ENCODE results near the gene MARCHF10. TPM values are rescaled to one million over a fixed set of nuclear protein-coding genes. Genes with fewer than 3 reads are reported as not detected.
"Not testable (repeated sequence)": the region's sequence is repeated elsewhere in the genome, so short reads cannot be mapped to it uniquely, and the experiment has no call there.

Gene MARCHF10
- total RNA-seq, 2 experiments from 2014 or later = not detected

- POLR2A ChIA-PET = no interaction called here
- Mint-ChIP-seq H3K27me3 (peaks cover 3% of the 10 kb centered on the region), H3K4me3 (no peak overlapping the region), H3K4me1 (ENCODE audit: low read depth) (no peaks in the 10 kb centered on the region), H3K36me3 (ENCODE audit: low read depth) (no peaks in the 10 kb centered on the region), H3K27ac (no peak overlapping the region), H3K9me3 (peaks cover 2% of the 10 kb centered on the region)
- CTCF ChIA-PET = no interaction called here
- DNase-seq = no peak
- intact Hi-C loops (cut with micrococcal nuclease) = no loop called here
- no peak for TF ChIP-seq CTCF (IDR thresholded peaks at IDR 0.05)
- no peak for ATAC-seq
Measured at GRCh38 chr17:62832405-62832804, 24.3 kb upstream of the MARCHF10 start.

GRCh38 chr17:62831066-62831465 is 23.0 kb upstream of the MARCHF10 start:
- POLR2A ChIA-PET; H3K4me1 Mint-ChIP-seq (ENCODE audit: low read depth); H3K27ac Mint-ChIP-seq; H3K4me3 Mint-ChIP-seq; ATAC-seq; H3K9me3 Mint-ChIP-seq; intact Hi-C loops (cut with micrococcal nuclease); H3K36me3 Mint-ChIP-seq (ENCODE audit: low read depth); DNase-seq; CTCF ChIA-PET; H3K27me3 Mint-ChIP-seq: not testable (repeated sequence)

GRCh38 chr17:62827746-62828485 is 19.8 kb upstream of the MARCHF10 start:
- ChIA-PET POLR2A (interaction anchor here (0.7 kb wide), 1 partner anchor 46 kb away, joined by 3 read pairs; no protein-coding TSS in a partner anchor), CTCF (no interaction called here)
- H3K4me3 Mint-ChIP-seq = no peak overlapping the region
- H3K36me3 Mint-ChIP-seq (ENCODE audit: low read depth) = no peaks in the 10 kb centered on the region
- H3K9me3 Mint-ChIP-seq = no peaks in the 10 kb centered on the region
- no peak overlapping the region for H3K27ac Mint-ChIP-seq
- DNase-seq (no peak), ATAC-seq (no peak)
- no peaks in the 10 kb centered on the region for H3K4me1 Mint-ChIP-seq (ENCODE audit: low read depth)
- intact Hi-C loops (cut with micrococcal nuclease) = no loop called here
- TF ChIP-seq CTCF (IDR thresholded peaks at IDR 0.05) = no peak
- H3K27me3 Mint-ChIP-seq = peaks cover 2% of the 10 kb centered on the region

- no peaks in the 10 kb centered on the region for H3K4me1 Mint-ChIP-seq (ENCODE audit: low read depth)
- no peaks in the 10 kb centered on the region for H3K9me3 Mint-ChIP-seq
- no peak for TF ChIP-seq CTCF (IDR thresholded peaks at IDR 0.05)
- H3K4me3 Mint-ChIP-seq = no peak overlapping the region
- H3K27me3 Mint-ChIP-seq = peaks cover 2% of the 10 kb centered on the region
- H3K27ac Mint-ChIP-seq = no peak overlapping the region
- DNase-seq (no peak), ATAC-seq (no peak)
- no peaks in the 10 kb centered on the region for H3K36me3 Mint-ChIP-seq (ENCODE audit: low read depth)
- ChIA-PET CTCF (no interaction called here), POLR2A (no interaction called here)
- intact Hi-C loops (cut with micrococcal nuclease) = no loop called here
Measured at GRCh38 chr17:62826956-62827355, 18.8 kb upstream of the MARCHF10 start.

GRCh38 chr17:62825182-62825581 is 17.1 kb upstream of the MARCHF10 start:
- intact Hi-C loops (cut with micrococcal nuclease) = no loop called here
- no peak overlapping the region for H3K4me3 Mint-ChIP-seq
- H3K9me3 Mint-ChIP-seq = no peaks in the 10 kb centered on the region
- H3K27me3 Mint-ChIP-seq = peaks cover 3% of the 10 kb centered on the region
- CTCF ChIA-PET = no interaction called here
- H3K27ac Mint-ChIP-seq = no peak overlapping the region
- ATAC-seq = no peak
- POLR2A ChIA-PET = interaction anchor here (0.6 kb wide), 1 partner anchor 1419 kb away, joined by 4 read pairs; no protein-coding TSS in a partner anchor
- H3K36me3 Mint-ChIP-seq (ENCODE audit: low read depth) = no peaks in the 10 kb centered on the region
- DNase-seq = no peak
- TF ChIP-seq CTCF (IDR thresholded peaks at IDR 0.05) = no peak
- H3K4me1 Mint-ChIP-seq (ENCODE audit: low read depth) = no peaks in the 10 kb centered on the region

Data from activated CD8-positive, alpha-beta T cell treated with anti-CD3 and anti-CD28 coated beads for 36 hours (primary cell).